C4-2B (cell line): ENCODE data around the gene SPSB4.

ENCODE experiments used
- ZFX ChIP-seq: fragments of 450-650 bp; IDR thresholded peaks from 2 replicates; pipeline ENCODE4 v1.6.1; 2017
- TF ChIP-seq, protein P1 (sequence below): fragments of 450-650 bp; conservative IDR thresholded peaks from 2 replicates; pipeline ENCODE4 v1.5.1; 2017; ENCODE audit warnings: mild to moderate bottlenecking

- TF ChIP-seq, protein P1, sequence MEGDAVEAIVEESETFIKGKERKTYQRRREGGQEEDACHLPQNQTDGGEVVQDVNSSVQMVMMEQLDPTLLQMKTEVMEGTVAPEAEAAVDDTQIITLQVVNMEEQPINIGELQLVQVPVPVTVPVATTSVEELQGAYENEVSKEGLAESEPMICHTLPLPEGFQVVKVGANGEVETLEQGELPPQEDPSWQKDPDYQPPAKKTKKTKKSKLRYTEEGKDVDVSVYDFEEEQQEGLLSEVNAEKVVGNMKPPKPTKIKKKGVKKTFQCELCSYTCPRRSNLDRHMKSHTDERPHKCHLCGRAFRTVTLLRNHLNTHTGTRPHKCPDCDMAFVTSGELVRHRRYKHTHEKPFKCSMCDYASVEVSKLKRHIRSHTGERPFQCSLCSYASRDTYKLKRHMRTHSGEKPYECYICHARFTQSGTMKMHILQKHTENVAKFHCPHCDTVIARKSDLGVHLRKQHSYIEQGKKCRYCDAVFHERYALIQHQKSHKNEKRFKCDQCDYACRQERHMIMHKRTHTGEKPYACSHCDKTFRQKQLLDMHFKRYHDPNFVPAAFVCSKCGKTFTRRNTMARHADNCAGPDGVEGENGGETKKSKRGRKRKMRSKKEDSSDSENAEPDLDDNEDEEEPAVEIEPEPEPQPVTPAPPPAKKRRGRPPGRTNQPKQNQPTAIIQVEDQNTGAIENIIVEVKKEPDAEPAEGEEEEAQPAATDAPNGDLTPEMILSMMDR = no peak
- no peak for TF ChIP-seq ZFX
Observed at GRCh38 chr3:141150081-141150830, 99.1 kb downstream of the SPSB4 start.
